C4-2B (cell line): ENCODE results near the gene KIF2A.

Source experiments
- H3K27ac ChIP-seq: fragments of 450-650 bp; 2 replicates; pipeline ENCODE4 v1.5.1; 2017
- ZFX ChIP-seq: fragments of 450-650 bp; IDR thresholded peaks from 2 replicates; pipeline ENCODE4 v1.6.1; 2017
- TF ChIP-seq, protein P1 (sequence below): fragments of 450-650 bp; conservative IDR thresholded peaks from 2 replicates; pipeline ENCODE4 v1.5.1; 2017; ENCODE audit warnings: mild to moderate bottlenecking

KIF2A gene

DNA sequence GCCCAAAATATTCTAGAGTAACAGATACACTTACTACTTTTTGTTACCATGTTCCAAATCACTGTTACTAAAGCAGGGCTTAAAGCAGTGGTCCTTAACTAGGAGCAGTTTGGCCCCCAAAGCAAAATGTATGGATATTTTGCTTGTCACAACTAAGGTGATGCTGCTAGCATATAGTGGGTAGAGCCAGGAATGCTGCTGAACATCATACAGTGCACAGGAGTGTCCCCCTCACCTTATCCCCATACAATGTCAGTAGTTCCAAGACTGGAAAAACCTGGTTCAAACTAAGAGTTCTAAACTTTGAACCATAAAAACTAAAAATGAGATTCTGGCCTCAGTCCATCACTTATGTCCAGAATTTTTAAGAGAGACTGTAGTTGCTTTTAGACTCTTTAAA is 69.6 kb downstream of the KIF2A start:
- TF ChIP-seq, protein P1, sequence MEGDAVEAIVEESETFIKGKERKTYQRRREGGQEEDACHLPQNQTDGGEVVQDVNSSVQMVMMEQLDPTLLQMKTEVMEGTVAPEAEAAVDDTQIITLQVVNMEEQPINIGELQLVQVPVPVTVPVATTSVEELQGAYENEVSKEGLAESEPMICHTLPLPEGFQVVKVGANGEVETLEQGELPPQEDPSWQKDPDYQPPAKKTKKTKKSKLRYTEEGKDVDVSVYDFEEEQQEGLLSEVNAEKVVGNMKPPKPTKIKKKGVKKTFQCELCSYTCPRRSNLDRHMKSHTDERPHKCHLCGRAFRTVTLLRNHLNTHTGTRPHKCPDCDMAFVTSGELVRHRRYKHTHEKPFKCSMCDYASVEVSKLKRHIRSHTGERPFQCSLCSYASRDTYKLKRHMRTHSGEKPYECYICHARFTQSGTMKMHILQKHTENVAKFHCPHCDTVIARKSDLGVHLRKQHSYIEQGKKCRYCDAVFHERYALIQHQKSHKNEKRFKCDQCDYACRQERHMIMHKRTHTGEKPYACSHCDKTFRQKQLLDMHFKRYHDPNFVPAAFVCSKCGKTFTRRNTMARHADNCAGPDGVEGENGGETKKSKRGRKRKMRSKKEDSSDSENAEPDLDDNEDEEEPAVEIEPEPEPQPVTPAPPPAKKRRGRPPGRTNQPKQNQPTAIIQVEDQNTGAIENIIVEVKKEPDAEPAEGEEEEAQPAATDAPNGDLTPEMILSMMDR: no peak
- no peak for TF ChIP-seq ZFX
- no peak overlapping the region for H3K27ac ChIP-seq

DNA sequence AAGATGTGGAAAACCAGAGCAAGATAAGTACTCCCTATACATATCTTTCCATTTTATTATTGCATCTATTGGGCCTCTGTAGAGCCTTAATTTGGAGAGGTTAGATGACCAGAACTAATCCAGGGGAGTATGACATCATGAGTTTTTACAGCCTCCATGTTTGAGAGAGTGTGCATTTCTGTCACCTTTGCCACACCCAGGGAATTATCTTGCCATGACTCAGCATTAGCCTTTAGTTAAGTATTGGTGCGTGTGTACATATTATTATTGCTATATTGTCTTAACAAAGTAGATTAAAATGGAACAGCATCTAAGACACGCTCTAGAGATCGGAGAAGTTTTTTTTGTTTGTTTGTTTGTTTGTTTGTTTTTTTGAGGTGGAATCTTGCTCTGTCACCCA is 70.1 kb downstream of the KIF2A start:
- no peak overlapping the region for H3K27ac ChIP-seq
- TF ChIP-seq, protein P1: no peak
- TF ChIP-seq ZFX: no peak

DNA sequence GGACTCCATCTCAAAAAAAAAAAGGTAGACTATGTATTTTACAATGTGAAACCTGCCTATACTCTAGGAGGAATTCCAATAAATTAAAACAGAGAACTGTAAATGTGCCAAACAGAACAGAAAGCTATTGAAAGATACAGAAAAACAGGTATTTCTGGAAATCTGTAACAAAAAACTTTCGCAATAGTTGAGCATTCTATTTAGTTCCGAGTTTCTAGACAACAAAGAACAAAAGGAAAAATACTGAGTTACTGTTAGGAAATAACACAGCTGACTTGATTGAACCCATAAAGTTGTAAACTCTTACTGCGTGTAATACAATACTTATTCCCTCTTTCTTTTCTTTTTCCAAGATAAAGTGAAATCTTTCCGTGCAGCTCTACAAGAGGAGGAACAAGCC is 79.1 kb downstream of the KIF2A start:
- peak overlapping the region; percentile 66 for H3K27ac ChIP-seq
- TF ChIP-seq ZFX: no peak
- TF ChIP-seq, protein P1: no peak

DNA sequence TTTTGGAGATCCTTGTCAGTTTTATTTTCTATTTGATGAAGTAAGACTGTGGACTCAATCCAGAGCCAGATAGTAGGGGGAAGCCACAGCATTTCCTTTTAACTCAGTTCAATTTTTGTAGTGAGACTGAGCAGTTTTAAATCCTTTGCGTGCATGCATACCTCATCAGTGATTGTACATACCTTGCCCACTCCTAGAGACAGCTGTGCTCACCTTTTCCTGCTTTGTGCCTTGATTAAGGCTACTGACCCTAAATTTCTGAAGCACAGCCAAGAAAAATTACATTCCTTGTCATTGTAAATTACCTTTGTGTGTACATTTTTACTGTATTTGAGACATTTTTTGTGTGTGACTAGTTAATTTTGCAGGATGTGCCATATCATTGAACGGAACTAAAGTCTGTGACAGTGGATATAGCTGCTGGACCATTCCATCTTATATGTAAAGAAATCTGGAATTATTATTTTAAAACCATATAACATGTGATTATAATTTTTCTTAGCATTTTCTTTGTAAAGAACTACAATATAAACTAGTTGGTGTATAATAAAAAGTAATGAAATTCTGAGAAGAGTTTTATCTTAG is 79.9 kb downstream of the KIF2A start:
- peak overlapping the region; percentile 66; the same call in 1 of the 2 replicates for H3K27ac ChIP-seq
- TF ChIP-seq, protein P1: no peak
- no peak for TF ChIP-seq ZFX

DNA sequence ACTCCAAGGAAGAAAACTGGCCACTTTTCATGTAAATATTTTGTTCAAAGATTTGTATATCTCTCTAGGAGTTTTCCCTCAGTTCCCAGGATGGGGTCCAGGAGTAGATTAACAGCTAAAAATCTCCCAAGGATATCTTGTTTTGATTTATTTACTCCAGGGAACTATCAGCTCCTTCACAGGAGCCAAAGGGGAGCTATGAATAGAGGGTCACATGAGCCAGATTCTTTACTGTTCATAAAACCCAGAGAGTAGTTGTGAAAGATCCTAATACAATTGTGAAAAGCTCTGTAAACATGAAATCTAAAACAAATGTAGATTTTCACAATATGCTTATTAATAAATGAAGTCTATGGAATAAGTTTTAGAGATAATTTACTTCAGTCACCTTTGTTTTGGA is 80.8 kb downstream of the KIF2A start:
- TF ChIP-seq, protein P1: no peak
- TF ChIP-seq ZFX: no peak
- no peak overlapping the region for H3K27ac ChIP-seq

DNA sequence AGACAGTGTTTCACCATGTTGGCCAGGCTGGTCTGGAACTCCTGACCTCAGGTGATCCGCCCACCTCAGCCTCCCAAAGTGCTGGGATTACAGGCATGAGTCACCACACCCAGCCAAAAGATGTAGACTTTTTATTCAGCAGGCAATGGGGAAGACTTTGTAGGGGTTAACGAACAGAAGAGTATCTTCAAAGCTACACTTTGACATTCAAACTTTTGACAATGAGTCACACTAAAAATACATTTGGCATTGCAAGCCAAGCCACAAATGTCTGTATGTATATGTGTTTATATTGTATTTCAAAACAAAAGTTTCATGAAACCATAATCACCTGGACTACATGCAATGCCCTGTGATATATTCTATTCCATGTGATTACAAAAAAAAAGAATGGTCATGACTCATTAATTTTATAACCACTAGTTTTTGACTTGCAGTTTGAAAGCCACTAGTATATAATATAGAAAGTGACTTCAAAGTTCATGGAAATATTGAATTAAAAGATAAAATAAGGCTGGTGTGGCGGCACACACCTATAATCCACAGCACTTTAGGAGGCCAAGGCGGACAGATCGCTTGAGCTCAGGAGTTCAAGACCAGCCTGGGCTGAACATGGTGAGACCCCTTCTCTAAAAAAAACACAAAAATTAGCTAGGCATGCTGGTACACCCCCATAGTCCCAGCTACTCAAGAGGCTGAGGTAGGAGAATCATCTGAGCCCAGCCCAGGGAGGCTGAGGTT is 89.4 kb downstream of the KIF2A start:
- H3K27ac ChIP-seq: no peak overlapping the region
- no peak for TF ChIP-seq ZFX
- TF ChIP-seq, protein P1: no peak

DNA sequence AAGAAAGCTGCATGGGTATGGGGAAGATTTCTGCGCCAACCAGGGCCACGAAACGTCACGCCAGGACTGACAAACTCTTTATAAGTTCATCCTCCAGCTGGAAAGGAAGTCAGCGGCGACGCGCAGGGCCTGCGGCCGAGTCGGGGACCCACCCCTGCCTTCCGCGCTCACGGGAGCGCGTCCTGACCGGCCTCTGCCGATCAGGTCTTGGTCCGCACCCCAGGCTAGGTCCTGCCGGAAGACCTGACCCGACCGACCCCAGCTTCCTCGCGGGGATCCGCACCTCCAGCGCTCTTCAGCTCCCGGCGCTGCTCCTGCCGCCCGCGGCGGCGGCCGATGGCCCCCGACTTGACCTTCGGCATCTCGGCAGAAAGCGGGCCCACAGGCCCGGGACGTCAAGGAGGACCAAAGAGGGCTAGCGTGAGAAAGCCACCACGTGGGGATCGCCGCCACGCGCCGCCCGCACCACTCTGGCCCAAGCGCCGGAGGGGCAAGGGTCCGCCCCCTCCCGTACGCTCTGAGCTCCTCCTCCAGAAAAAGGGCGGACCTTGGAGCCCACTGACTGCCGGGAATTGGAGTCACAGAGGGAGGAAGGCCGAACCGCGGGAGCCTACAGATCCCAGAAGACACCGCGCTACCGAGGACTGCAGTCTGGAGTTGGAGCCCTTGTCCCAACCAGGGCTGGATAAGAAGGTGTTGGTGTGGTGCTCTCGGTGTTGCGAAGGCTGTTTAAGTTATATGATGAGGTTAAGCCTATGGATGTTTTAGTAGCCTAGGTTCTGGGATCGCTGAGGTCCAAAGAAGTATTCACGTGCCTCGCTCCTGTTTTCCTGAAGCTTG is 97.6 kb downstream of the KIF2A start, which contains the start of gene DIMT1:
DIMT1 (minus strand) TSS at position 495 of the 840 bp plus-strand sequence; CDS start at position 362, 133 bp downstream.
- TF ChIP-seq, protein P1: no peak
- peak; percentile 89 for TF ChIP-seq ZFX
- H3K27ac ChIP-seq: peak within 1 kb of the TSS; percentile 90
